Epithelial cell of prostate (primary cell): ENCODE measurements around the gene ANKRD13B.
"Not testable (repeated sequence)": the region's sequence is repeated elsewhere in the genome, so short reads cannot be mapped to it uniquely, and the experiment has no call there.

Source experiments
- DNase-seq: peaks from one replicate; pipeline ENCODE4 v3.0.0-alpha.2; 2011; ENCODE audit warnings: low read depth, low spot score
- H3K27ac ChIP-seq: fragments of 450-650 bp; 2 replicates; pipeline ENCODE4 v1.5.1; 2017; ENCODE audit warnings: mild to moderate bottlenecking

Gene ANKRD13B

GRCh38 chr17:29629839-29630238 lies 36.9 kb downstream of the ANKRD13B start:
- H3K27ac ChIP-seq, result no peak overlapping the region
- DNase-seq, result no peak

GRCh38 chr17:29630630-29631193 lies 37.8 kb downstream of the ANKRD13B start:
- DNase-seq, result no peak

GRCh38 chr17:29633886-29634285 lies 41.0 kb downstream of the ANKRD13B start:
- DNase-seq, result no peak
- H3K27ac ChIP-seq, result no peak overlapping the region

More at GRCh38 chr17:29630630-29631193, 37.8 kb downstream of the ANKRD13B start:
- H3K27ac ChIP-seq, result no peak overlapping the region

- H3K27ac ChIP-seq, result peak overlapping the region; percentile 82
- no peak for DNase-seq
Observed at GRCh38 chr17:29640413-29640812, 47.5 kb downstream of the ANKRD13B start.

GRCh38 chr17:29640981-29641642 lies 48.2 kb downstream of the ANKRD13B start:
- DNase-seq, result no peak
- peak overlapping the region; percentile 82 for H3K27ac ChIP-seq

- H3K27ac ChIP-seq, result no peak overlapping the region
- no peak for DNase-seq
Observed at GRCh38 chr17:29642171-29642611, 49.3 kb downstream of the ANKRD13B start.

- no peak for DNase-seq
- H3K27ac ChIP-seq, result no peak overlapping the region
Observed at GRCh38 chr17:29643817-29644160, 50.9 kb downstream of the ANKRD13B start.

- no peak for DNase-seq
- H3K27ac ChIP-seq, result peak overlapping the region; percentile 11
Observed at GRCh38 chr17:29645515-29646051, 52.7 kb downstream of the ANKRD13B start.

- no peak for DNase-seq
- no peak overlapping the region for H3K27ac ChIP-seq
Observed at GRCh38 chr17:29648005-29648404, 55.1 kb downstream of the ANKRD13B start.

- no peak for DNase-seq
- no peak overlapping the region for H3K27ac ChIP-seq
Observed at GRCh38 chr17:29649359-29649758, 56.4 kb downstream of the ANKRD13B start.

- no peak overlapping the region for H3K27ac ChIP-seq
- no peak for DNase-seq
Observed at GRCh38 chr17:29650396-29650795, 57.5 kb downstream of the ANKRD13B start.

GRCh38 chr17:29651913-29652312 lies 59.0 kb downstream of the ANKRD13B start:
- H3K27ac ChIP-seq, DNase-seq: not testable (repeated sequence)

- no peak for DNase-seq
- H3K27ac ChIP-seq, result no peak overlapping the region
Observed at GRCh38 chr17:29652976-29653375, 60.0 kb downstream of the ANKRD13B start.

GRCh38 chr17:29653995-29654714 lies 61.2 kb downstream of the ANKRD13B start:
- DNase-seq, result no peak
- H3K27ac ChIP-seq, result no peak overlapping the region

- no peak for DNase-seq
- no peak overlapping the region for H3K27ac ChIP-seq
Observed at GRCh38 chr17:29655323-29655722, 62.4 kb downstream of the ANKRD13B start.

GRCh38 chr17:29659155-29659554 lies 66.2 kb downstream of the ANKRD13B start:
- H3K27ac ChIP-seq, result no peak overlapping the region
- DNase-seq, result no peak

GRCh38 chr17:29661213-29661612 lies 68.3 kb downstream of the ANKRD13B start:
- no peak overlapping the region for H3K27ac ChIP-seq
- DNase-seq, result no peak

- no peak overlapping the region for H3K27ac ChIP-seq
- no peak for DNase-seq
Observed at GRCh38 chr17:29663155-29663554, 70.2 kb downstream of the ANKRD13B start.
